Activated CD4-positive, alpha-beta memory T cell treated with anti-CD3 and anti-CD28 coated beads for 36 hours (primary cell): ENCODE data around the gene GLDC. TPM values are rescaled to one million over a fixed set of nuclear protein-coding genes. Genes with fewer than 3 reads are reported as not detected.
"Not testable (repeated sequence)": the region's sequence is repeated elsewhere in the genome, so short reads cannot be mapped to it uniquely, and the experiment has no call there.

Experiments
- CTCF ChIA-PET: fragments of 350-600 bp; sonication (Branson Sonifier 250); formaldehyde crosslinking; loops from one replicate; lab custom pipeline; 2021; ENCODE audit warnings: antibody characterized with exemption, inconsistent platforms; lab: Charles Lee
- POLR2A ChIA-PET: fragments of 350-600 bp; sonication (Branson Sonifier 250); formaldehyde crosslinking; loops from one replicate; lab custom pipeline; 2021; ENCODE audit warnings: antibody characterized with exemption; lab: Charles Lee
- DNase-seq: peaks from one replicate; pipeline ENCODE4 v3.0.0-alpha.2; 2020
- H3K27ac Mint-ChIP-seq: one replicate; pipeline ENCODE4 v1.8.0; 2021; ENCODE audit warnings: mixed read lengths
- H3K27me3 Mint-ChIP-seq: one replicate; pipeline ENCODE4 v1.8.0; 2021; ENCODE audit warnings: mixed read lengths
- H3K36me3 Mint-ChIP-seq: one replicate; pipeline ENCODE4 v1.8.0; 2021; ENCODE audit warnings: mixed read lengths
- H3K4me1 Mint-ChIP-seq: one replicate; pipeline ENCODE4 v1.8.0; 2021; ENCODE audit warnings: low read depth, mixed read lengths
- H3K4me3 Mint-ChIP-seq: one replicate; pipeline ENCODE4 v1.8.0; 2021; ENCODE audit warnings: mild to moderate bottlenecking, mixed read lengths
- H3K9me3 Mint-ChIP-seq: one replicate; pipeline ENCODE4 v1.8.0; 2021; ENCODE audit warnings: mixed read lengths
- intact Hi-C: fragments of 100-400 bp; cut with micrococcal nuclease; formaldehyde crosslinking; loops from one replicate; pipeline ENCODE4 v1.15.1; 2023
- total RNA-seq, 2 experiments: library from RNA; stranded (reverse); gene quantifications; one replicate each; pipeline ENCODE4 v1.2.3, GENCODE V29; 2021

Gene GLDC
- total RNA-seq, 2 experiments from 2014 or later, result 7.1 to 9.9 TPM

DNA sequence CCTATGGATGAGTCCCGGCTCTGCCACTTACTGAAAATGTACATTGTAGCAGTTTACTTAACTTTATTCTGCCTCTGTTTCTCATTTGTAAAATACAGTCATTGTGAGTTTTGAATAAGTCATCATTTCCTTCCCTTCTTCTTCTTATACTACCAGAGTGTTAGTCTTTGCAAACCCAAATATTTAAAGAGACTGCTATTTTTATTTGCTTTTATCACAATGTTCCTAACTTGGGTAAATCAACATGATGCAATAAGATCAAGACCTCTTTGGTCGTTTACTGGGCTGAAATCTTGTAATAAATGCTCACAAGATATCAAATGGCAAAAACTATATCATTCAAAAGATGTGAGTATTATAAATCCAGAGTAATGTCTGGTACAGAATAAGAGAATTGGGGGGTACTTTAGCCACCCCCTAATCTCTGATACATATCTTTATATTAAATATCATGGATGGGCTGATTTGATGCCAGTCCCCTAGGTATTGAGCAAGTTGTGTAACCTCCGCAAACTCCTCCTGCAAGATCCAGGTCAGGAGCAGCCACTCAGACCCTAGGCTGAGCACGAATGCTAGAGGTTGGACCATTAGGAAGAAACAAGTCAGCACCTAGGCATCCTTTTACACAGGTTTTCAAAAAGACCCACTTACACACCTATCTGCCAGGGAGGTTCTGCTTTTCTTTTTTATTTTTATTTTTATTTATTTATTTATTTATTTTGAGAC lies 13.3 kb upstream of the GLDC start:
- no peak for DNase-seq
- peaks cover 5% of the 10 kb centered on the region for H3K4me1 Mint-ChIP-seq
- no peaks in the 10 kb centered on the region for H3K36me3 Mint-ChIP-seq
- no peak overlapping the region for H3K4me3 Mint-ChIP-seq
- H3K27ac Mint-ChIP-seq, result no peak overlapping the region
- intact Hi-C loops, result no loop called here
- POLR2A ChIA-PET, result interaction anchor here (0.6 kb wide), 1 partner anchor 13 kb away, joined by 3 read pairs; no protein-coding TSS in a partner anchor
- CTCF ChIA-PET, result no interaction called here
- H3K9me3 Mint-ChIP-seq, result no peaks in the 10 kb centered on the region
- H3K27me3 Mint-ChIP-seq, result peaks cover 4% of the 10 kb centered on the region

DNA sequence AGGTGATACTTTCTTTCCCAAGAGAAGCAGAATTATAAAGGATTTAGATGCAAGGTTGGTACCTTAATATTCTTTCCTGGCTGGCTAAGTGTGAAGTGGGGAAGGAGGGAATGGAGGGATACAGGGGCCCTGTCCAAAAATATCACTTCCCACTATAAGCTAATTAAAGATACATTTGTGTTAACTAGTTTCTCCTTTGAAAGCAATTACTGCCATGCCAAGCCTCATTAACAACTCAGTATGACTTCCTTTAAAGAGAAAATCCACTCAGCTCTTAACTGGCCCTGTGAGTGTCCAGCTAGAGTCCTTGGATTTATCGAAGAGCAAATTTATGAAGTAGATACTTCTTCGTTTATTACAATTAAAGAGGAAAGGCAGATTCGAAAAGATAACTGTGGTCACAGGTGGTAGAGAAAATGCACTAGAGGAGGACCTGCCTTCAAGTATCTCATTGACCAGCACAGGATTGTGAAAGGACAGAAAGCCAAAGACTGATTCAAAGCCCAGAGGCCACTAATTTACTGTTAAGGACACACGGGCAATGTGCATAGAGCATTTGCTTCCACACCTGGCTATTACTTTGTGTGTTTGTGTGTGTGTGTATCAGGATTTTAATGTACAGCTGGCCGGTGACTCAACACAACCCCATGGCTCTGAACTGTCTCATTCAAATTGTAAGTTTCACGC lies 11.2 kb upstream of the GLDC start:
- no peak overlapping the region for H3K4me3 Mint-ChIP-seq
- POLR2A ChIA-PET, result no interaction called here
- CTCF ChIA-PET, result interaction anchor here (0.7 to 1.3 kb wide), 2 partner anchors 10 to 71 kb away, joined by 3 to 4 read pairs; no protein-coding TSS in a partner anchor
- no peaks in the 10 kb centered on the region for H3K36me3 Mint-ChIP-seq
- DNase-seq, result no peak
- no peak overlapping the region for H3K27ac Mint-ChIP-seq
- peaks cover 7% of the 10 kb centered on the region for H3K27me3 Mint-ChIP-seq
- peaks cover 5% of the 10 kb centered on the region for H3K4me1 Mint-ChIP-seq
- H3K9me3 Mint-ChIP-seq, result no peaks in the 10 kb centered on the region
- intact Hi-C loops, result no loop called here

DNA sequence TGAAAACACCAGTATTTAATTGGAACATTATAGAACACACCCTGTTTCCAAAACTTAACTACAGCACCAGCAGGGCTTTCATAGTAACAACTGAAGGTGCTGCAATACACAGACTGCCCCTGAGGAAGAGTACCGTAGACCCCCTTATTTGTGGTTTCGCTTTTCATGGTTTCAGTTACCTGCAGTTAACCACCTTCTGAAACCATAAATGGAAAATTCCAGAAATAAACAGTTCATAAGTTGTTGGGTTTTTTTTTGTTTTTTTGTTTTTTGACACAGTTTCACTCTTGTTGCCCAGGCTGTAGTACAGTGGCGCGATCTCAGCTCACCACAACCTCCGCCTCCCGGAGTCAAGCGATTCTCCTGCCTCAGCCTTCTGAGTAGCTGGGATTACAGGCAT lies 9.5 kb upstream of the GLDC start:
- POLR2A ChIA-PET, result interaction anchor here (0.7 kb wide), 1 partner anchor 1304 kb away, joined by 5 read pairs; no protein-coding TSS in a partner anchor
- H3K4me3 Mint-ChIP-seq, result no peak overlapping the region
- no peaks in the 10 kb centered on the region for H3K36me3 Mint-ChIP-seq
- H3K4me1 Mint-ChIP-seq, result peaks cover 5% of the 10 kb centered on the region
- CTCF ChIA-PET, result interaction anchor here (1.4 kb wide), 1 partner anchor 12 kb away, joined by 3 read pairs; no protein-coding TSS in a partner anchor
- intact Hi-C loops, result no loop called here
- DNase-seq, result no peak
- peaks cover 7% of the 10 kb centered on the region for H3K27me3 Mint-ChIP-seq
- H3K9me3 Mint-ChIP-seq, result no peaks in the 10 kb centered on the region
- H3K27ac Mint-ChIP-seq, result no peak overlapping the region

DNA sequence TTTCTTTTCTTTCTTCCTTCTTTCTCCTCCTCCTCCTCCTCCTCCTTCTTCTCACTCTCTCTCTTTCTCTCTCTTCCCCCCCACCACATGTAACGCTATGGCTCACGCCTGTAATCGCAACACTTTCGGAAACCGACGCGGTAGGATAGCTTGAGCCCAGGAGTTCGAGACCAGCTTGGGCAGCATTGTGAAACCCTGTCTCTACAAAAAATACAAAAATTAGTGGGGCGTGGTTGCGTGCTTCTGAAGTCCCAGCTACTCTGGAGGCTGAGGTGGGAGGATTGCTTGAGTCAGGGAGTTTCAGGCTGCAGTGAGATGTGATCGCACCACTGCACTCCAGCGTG lies 736 bp upstream of the GLDC start:
- Mint-ChIP-seq H3K27ac (no peak overlapping the region), H3K9me3 (no peaks in the 10 kb centered on the region), H3K27me3 (peaks cover 37% of the 10 kb centered on the region), H3K4me3 (peak overlapping the region; percentile 79), H3K4me1 (peaks cover 17% of the 10 kb centered on the region), H3K36me3 (no peaks in the 10 kb centered on the region)
- intact Hi-C loops, result loop anchor here (1.0 kb wide), 3 partner anchors 35 to 111 kb away; partner anchors contain the start of gene KDM4C
- DNase-seq, result peak; percentile 64
- CTCF ChIA-PET, result interaction anchor here (0.7 to 1.2 kb wide), 3 partner anchors 36 to 777 kb away, joined by 3 to 5 read pairs (median 4); no protein-coding TSS in a partner anchor
- POLR2A ChIA-PET, result interaction anchor here (0.6 to 1.1 kb wide), 4 partner anchors 13 to 234 kb away, joined by 3 to 4 read pairs (median 4); partner anchors contain the start of gene UHRF2

DNA sequence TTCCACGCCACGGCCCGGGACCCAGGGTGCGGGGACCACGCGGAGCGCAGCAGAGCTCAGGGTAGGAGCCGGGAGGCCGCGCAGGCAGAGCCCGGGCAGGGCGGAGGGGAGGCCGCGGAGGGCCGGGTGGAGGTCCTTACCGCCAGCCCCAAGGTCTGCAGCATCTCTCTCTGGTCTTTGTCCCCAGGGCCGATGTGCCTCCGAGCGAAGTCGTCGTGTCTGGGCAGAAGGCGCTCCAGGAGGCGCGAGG lies 499 bp downstream of the GLDC start:
- peak; percentile 15 for DNase-seq
- intact Hi-C loops, H3K36me3 Mint-ChIP-seq, H3K9me3 Mint-ChIP-seq, H3K27ac Mint-ChIP-seq: not testable (repeated sequence)
- Mint-ChIP-seq H3K4me1 (peaks cover 17% of the 10 kb centered on the region), H3K27me3 (peaks cover 43% of the 10 kb centered on the region), H3K4me3 (peak overlapping the region; percentile 61)
- ChIA-PET CTCF (interaction anchor here (1.8 kb wide), 1 partner anchor 289 kb away, joined by 4 read pairs; no protein-coding TSS in a partner anchor), POLR2A (interaction anchor here (0.6 to 1.1 kb wide), 3 partner anchors 37 to 214 kb away, joined by 3 to 5 read pairs (median 3); no protein-coding TSS in a partner anchor)

DNA sequence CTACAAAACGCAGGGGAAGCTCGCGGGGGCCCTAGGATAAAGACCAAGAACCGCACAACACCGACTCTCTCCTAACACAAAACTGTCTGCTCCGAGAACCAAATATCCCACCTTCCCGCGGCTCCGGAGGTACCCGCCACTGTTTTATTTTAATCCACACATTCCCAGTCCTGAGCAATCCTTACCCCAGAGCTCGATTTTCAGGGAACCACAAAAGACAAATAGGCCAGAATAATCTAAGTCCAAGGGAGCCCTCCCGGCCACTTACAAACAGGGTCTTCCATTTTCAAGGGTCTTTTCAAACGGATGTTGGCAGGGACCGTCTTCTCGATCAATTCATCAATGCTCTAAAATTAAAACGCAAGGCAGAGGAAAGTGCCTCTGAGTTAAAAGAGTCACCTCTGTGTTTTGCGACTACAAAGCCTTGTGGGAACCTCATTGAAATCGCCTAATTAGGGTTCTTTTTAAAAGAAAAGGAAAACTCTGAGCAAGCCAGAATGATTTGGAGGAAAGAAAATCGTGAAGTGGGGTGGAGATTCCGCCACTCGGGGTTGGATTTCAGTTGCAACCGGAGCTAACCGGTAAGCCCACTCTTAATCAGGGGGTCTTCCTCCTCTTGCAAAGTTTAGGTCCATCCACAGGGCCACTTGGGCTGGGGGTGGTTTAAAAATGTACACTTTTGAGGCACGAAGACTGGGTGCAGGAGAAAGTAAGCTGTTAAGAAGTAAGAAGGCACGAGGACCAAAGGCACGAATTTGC lies 1.0 kb downstream of the GLDC start:
- Mint-ChIP-seq H3K9me3 (no peaks in the 10 kb centered on the region), H3K27me3 (peaks cover 46% of the 10 kb centered on the region), H3K4me3 (peak overlapping the region; percentile 61), H3K27ac (no peak overlapping the region), H3K4me1 (peaks cover 17% of the 10 kb centered on the region), H3K36me3 (no peaks in the 10 kb centered on the region)
- CTCF ChIA-PET, result interaction anchor here (1.2 to 1.8 kb wide), 2 partner anchors 59 to 289 kb away, joined by 3 to 4 read pairs; no protein-coding TSS in a partner anchor
- POLR2A ChIA-PET, result interaction anchor here (0.6 to 1.1 kb wide), 4 partner anchors 37 to 1811 kb away, joined by 3 to 5 read pairs (median 3); no protein-coding TSS in a partner anchor
- DNase-seq, result no peak
- intact Hi-C loops, result no loop called here

DNA sequence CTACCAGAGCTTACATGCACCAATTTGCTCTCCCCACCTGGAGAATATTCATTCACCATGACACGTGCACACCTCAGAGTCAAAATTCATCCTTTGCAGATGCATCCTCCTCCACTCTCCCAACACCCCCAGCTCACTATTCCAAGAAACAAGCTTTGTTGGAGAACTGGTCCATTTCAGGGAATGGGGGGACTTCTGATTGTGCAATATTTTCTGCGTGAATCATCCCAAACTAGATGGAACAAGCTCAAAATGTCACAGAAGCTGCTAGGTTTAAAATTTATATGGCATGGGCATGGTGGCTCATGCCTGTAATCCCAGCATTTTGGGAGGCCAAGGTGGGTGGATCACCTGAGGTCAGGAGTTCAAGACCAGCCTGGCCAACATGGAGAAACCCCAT lies 3.6 kb downstream of the GLDC start:
- no peaks in the 10 kb centered on the region for H3K36me3 Mint-ChIP-seq
- H3K4me3 Mint-ChIP-seq, result no peak overlapping the region
- H3K27ac Mint-ChIP-seq, result no peak overlapping the region
- no peaks in the 10 kb centered on the region for H3K9me3 Mint-ChIP-seq
- ChIA-PET CTCF (interaction anchor here (0.8 to 1.2 kb wide), 2 partner anchors 11 to 286 kb away, joined by 3 read pairs; no protein-coding TSS in a partner anchor), POLR2A (no interaction called here)
- intact Hi-C loops, result no loop called here
- no peak for DNase-seq
- H3K27me3 Mint-ChIP-seq, result peaks cover 44% of the 10 kb centered on the region
- H3K4me1 Mint-ChIP-seq, result peaks cover 17% of the 10 kb centered on the region

DNA sequence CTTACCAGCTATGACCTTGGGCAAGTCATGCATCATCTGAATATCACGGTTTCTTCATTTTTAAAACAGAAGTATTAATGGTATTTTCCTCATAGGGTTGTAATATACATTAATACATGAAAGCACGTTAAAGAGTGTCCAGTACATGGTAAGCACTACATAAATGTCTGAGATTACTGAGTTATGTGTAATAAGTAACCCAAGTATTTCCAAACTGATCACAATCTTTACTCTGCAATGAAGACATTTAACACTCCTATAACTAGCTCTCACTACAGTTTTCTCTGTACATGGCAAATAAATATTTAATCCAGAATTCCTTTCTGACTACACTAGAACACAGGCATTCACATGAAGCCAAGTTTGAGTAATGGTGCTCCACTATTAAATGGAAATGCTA lies 4.0 kb downstream of the GLDC start:
- Mint-ChIP-seq H3K27ac (no peak overlapping the region), H3K4me3 (no peak overlapping the region), H3K27me3 (peaks cover 43% of the 10 kb centered on the region), H3K4me1 (peaks cover 17% of the 10 kb centered on the region), H3K36me3 (no peaks in the 10 kb centered on the region), H3K9me3 (no peaks in the 10 kb centered on the region)
- POLR2A ChIA-PET, result no interaction called here
- intact Hi-C loops, result no loop called here
- CTCF ChIA-PET, result interaction anchor here (0.8 to 1.2 kb wide), 2 partner anchors 10 to 286 kb away, joined by 3 read pairs; no protein-coding TSS in a partner anchor
- no peak for DNase-seq

DNA sequence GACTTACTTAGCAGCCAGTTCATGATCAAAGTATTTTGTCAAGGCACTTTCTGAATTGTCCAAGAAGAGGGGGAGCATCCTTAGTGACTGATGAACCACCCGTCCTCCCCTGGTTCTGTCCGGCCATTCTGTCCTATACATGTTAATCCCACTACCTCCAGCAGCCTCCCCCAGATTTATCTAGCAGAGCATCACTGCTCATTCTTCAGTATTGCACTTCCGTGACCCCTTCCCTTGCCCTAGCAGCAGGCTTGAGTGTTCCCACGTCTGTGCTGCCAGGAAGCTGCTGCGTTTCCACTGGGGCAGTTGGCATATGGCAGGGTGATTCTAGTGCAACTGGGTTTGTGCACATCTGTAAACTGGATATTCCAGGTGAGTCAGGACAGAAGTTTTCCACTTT lies 4.5 kb downstream of the GLDC start:
- ChIA-PET CTCF (no interaction called here), POLR2A (interaction anchor here (0.6 kb wide), 1 partner anchor 148 kb away, joined by 6 read pairs; no protein-coding TSS in a partner anchor)
- Mint-ChIP-seq H3K27ac (no peak overlapping the region), H3K36me3 (no peaks in the 10 kb centered on the region), H3K9me3 (no peaks in the 10 kb centered on the region), H3K4me3 (no peak overlapping the region), H3K27me3 (peaks cover 44% of the 10 kb centered on the region), H3K4me1 (peaks cover 13% of the 10 kb centered on the region)
- intact Hi-C loops, result no loop called here
- DNase-seq, result no peak

DNA sequence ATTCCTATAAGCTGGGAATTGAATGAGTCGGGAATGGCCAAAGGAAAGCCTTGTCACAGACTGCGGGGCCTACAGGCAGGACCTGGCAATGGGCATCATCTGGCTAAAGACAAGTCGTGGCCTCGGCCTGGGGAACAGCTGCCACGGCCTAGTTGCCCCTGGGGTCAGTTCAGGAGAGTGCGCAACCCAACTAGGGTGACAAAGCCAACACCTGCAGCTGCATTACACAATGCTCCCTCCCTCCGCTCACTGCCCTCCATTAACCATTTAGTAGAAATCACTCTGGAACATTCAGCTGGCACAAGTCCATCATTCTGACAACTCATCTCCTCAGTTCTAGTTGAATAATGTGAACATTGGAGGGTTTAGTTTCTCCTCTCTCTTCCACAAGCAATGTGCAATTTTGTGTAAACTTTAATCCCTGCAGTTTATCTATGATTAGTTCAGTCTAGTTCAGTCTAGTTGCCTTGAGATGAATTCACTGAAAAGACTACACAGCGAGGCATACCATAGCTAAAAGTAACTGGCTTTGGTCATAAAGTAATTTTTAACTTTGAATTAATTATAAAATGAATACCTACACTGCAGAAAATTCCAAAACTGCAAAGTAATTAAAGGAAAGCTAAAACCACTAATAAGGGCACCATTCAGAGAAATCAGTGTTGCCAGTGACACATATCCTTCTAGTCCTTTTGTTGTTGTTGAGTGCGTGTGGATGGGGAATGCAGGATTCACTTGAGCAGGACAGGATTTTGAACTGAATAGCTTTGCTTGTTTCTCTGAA lies 5.1 kb downstream of the GLDC start:
- peaks cover 11% of the 10 kb centered on the region for H3K4me1 Mint-ChIP-seq
- peaks cover 44% of the 10 kb centered on the region for H3K27me3 Mint-ChIP-seq
- DNase-seq, result no peak

DNA sequence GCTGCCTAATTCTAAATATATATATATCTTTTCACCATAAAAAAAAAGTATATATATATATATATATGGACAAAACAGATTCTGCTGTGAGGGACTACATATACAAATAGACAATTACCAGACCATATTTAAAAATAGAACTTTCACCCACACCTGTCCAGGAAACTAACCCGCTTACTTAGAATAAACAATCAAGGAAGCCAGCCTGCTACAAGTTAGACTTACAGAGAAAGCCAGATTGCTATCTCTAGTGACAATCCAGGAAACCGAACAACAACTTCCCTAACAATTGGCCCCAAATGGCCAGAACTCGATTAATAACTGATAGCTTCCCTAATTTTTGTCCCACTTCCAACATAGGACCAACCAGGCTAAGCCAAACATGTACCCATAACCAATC lies 5.9 kb downstream of the GLDC start:
- intact Hi-C loops, result no loop called here
- Mint-ChIP-seq H3K27me3 (peaks cover 40% of the 10 kb centered on the region), H3K4me3 (no peak overlapping the region), H3K4me1 (peaks cover 7% of the 10 kb centered on the region), H3K27ac (no peak overlapping the region), H3K9me3 (no peaks in the 10 kb centered on the region), H3K36me3 (no peaks in the 10 kb centered on the region)
- ChIA-PET CTCF (interaction anchor here (0.6 kb wide), 2 partner anchors 111 to 474 kb away, joined by 3 to 6 read pairs; no protein-coding TSS in a partner anchor), POLR2A (no interaction called here)
- no peak for DNase-seq

More for the DNA sequence above, 5.1 kb downstream of the GLDC start:
- no peak overlapping the region for H3K4me3 Mint-ChIP-seq
- no peaks in the 10 kb centered on the region for H3K9me3 Mint-ChIP-seq
- H3K27ac Mint-ChIP-seq, result no peak overlapping the region
- intact Hi-C loops, result no loop called here
- CTCF ChIA-PET, result interaction anchor here (0.6 kb wide), 2 partner anchors 110 to 475 kb away, joined by 3 to 6 read pairs; no protein-coding TSS in a partner anchor
- POLR2A ChIA-PET, result interaction anchor here (0.6 kb wide), 1 partner anchor 147 kb away, joined by 6 read pairs; no protein-coding TSS in a partner anchor
- H3K36me3 Mint-ChIP-seq, result no peaks in the 10 kb centered on the region
